HG02870 (cell line): ENCODE data around the gene PPAT.

Experiments used
- ATAC-seq: cut with Tn5 transposase; IDR thresholded peaks from one replicate; pipeline ENCODE4 v1.9.1; 2021; ENCODE audit warnings: mild to moderate bottlenecking, moderate library complexity; ENCODE audit not compliant: unreplicated experiment

The PPAT gene

DNA sequence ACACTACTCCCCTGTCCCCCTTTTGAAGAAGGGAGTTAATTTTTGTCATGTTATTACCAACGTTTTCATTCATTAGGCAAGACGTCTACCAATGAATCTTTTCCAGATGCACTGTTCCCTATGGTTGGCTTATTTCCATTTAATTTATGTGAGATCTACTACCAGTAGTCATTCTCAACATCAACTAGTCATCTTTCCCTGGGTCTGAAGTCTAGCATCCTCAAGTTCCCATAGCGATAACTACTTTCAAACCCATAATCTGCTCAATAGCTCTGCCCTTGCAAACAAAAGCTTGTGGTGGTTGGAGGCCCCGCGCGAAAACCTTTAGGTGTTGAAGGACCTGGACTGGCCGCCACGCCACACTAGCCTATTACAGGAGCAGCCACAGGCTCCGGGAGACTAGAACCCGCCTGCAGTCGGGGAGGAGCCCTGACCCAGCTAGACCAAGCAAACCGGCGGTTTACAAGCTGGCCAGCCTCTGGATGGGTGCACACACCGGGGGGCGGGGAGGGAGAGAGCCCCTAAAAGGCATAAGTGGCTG lies 746 bp downstream of the PPAT start:
- ATAC-seq, result peak; percentile 11

DNA sequence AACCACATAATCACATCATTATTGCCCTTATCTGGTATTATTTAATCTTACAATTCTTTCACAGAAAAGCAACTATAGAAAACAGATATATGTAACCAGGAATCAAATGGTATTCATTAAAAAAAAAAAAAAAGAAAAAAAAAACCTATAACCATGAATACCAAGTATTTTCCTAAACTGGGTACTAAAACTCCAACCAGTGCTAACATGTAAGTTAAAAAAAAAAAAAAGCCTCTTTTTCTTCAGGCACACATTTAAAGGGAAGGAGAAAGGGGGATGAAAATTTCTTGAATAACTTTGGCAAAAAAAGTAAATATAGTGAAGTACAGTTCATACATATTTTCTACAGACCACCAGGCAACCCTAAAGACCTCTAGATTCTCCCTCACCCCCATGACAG lies 2.1 kb downstream of the PPAT start:
- no peak for ATAC-seq

DNA sequence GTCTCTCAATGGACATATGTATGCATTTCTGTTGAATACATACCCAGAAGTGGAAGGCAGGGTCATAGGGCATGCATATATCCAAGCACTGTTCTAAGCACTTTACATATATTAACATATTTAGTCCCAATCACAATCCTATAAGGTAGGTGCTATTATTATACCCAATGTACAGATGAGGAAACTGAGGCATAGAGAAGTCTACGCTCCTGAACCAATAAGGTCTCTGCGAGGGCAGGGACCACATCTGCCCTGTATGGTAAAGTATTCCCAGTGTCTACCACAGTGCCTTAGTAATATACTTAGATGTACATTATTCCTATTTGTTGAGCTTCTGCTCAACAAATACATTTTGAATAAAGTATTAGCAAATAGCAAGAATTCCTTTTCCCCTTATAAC lies 5.2 kb downstream of the PPAT start:
- ATAC-seq, result no peak

DNA sequence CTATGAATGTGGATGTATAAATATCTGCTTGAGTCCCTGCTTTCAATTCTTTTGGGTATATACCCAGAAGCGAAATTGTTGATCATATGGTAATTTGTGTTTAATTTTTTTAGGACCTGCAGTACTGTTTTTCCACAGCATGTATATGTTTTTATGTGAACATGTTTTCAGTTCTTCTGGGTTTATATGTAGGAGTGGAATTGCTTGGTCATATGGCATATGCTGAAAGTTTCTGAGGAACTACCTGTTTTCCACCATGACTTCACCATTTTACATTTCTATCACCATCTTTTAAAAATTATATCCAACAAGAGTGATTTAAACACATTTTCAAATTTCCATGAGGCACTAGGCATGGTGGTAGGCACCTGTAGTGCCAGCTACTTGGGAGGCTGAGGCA lies 8.2 kb downstream of the PPAT start:
- no peak for ATAC-seq

DNA sequence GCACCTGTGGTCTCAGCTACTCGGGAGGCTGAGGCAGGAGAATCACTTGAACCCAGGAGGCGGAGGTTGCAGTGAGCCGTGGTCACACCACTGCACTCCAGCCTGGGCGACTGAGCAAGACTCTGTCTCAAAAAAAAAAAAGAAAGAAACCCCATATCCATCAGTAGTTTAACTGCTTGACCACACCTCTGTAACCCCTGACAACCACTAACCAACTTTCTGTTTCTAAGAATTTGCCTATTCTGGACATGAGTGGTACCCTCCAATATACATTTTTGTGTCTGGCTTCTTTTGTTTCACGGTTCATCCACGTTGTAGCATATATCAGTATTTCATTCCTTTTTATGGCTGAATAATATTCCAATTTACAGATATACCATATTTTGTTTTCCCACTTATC lies 9.1 kb downstream of the PPAT start:
- ATAC-seq, result peak; percentile 83

DNA sequence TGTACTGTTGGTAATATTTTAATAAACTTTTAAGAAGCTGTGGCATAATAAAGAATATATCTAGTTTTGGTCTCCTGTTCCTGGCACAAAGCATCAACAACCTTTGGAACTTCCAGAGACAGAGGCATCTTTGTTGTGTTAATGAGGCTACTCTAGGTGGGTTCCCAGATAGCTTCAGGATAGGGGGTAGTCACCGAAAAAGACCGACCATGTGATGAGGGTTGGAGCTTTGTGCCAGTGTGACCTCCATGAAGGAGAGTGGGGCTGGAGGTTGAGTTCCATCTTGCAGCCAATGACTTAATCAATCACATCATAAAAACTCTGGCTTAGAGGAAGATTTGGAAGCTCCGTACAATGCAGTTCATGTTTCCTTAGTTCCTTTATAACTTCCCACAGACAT lies 9.9 kb downstream of the PPAT start:
- ATAC-seq, result no peak

DNA sequence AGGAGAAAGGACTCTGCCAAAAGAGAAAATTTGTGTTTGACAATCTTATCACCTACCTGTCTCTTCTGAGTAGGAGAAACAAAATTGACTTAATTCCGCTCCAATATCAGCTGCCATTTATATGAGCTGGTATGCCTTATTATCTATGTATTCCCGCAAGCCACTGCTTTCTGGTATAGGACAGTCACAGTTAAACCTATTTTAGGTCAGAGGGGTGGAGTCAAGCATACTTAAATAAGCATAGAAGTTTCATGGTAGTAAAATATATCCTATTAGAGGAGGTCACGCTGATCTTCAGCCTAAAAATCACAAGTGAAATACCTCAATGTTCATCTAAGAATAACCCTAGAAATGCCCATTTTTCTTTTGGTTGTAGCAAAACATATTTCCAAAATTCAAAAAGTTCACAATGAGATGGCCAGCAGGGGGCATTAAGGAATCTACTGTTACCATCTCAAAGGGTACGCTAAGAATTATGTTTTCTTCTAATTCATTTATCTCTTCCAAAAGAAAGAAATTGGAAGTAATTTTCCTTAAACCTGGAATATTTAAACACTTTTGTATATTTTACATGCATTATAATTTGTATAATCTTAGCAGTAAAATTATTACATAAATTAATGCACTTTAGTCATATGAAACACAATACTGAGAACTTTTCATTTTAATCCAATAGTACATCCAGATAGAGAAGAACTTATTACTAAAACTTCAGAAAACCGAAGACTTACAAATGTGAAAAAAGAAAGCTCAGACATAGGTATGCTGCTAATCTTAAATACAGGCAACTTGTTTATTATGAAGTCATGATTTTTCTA lies 10.5 kb downstream of the PPAT start:
- ATAC-seq, result no peak

DNA sequence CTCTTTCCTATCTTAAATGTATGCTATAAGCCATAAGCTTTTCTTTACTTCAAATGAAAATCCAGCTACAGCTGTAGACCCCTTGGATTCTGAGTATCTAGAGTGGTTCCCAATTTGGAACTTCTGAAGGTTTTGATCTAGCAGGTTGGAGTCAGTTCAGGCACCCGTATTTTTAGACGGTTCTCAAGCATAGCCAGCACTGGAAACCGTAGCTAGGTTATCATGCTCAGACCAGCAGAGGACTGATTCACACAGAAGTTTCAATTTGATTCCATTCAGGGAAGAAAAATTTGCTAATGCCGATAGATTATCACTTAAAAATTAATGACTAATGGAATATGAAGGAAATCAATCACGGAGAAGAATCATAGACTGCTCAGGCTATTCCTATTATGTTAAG lies 11.2 kb downstream of the PPAT start:
- no peak for ATAC-seq

DNA sequence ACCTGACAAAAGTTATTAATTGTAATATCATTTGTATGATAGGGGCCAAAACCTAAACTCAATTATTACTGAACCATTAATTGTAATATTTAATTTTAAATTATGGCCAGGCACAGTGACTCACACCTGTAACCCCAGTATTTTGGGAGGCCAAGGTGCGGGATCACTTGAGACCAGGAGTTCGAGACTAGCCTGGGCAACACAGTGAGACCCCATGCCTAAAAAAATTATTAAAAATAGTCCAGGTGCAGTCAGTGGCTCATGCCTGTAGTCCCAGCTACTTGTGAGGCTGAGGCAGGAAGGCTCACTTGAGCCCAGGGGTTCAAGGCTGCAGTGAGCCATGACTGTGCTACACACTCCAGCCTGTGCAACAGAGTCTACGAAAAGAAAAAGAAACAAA lies 18.0 kb downstream of the PPAT start:
- no peak for ATAC-seq

DNA sequence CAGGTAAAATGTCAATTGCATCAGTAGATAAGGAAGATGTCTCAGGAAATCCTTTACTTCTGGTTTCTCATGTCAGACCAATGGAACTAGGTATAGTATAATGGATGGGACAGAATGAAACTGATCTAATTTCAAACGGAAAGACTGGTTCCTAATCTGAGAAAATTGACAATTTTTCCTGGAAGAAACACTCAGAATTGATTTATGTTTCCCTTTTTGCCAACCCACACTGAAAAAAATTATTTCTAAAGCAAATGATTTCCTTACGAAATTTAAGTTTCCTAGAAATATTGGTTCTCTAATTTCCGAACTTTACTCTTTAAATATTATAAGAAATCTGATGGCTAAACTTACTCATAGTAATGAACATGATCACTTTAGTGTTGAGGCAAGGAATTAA lies 19.1 kb downstream of the PPAT start:
- no peak for ATAC-seq

DNA sequence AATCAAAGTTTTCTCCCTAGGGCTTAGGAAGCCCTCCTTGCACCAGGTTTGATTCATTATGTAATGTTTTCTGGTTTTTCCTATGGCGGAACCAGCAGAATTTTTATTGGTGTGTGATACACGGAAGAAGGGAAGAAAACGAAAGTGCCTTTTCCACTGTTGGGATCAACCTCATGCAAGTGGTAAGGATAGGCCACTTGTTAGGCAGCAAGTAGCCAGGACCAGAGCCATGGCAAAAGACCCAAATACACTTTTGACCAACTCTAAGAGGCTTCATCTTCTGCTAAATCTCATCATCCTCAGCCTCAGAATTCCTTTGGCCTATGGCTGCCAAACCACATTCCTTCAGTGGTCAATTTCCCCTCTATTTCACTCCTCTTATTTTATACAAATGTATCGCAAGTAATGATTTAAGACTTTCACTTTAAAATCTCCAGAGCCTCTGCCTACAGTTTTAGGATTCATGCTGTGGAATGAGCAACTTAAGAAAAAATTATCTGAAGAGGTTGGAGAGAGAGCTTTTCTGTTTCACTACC lies 21.2 kb downstream of the PPAT start:
- no peak for ATAC-seq

DNA sequence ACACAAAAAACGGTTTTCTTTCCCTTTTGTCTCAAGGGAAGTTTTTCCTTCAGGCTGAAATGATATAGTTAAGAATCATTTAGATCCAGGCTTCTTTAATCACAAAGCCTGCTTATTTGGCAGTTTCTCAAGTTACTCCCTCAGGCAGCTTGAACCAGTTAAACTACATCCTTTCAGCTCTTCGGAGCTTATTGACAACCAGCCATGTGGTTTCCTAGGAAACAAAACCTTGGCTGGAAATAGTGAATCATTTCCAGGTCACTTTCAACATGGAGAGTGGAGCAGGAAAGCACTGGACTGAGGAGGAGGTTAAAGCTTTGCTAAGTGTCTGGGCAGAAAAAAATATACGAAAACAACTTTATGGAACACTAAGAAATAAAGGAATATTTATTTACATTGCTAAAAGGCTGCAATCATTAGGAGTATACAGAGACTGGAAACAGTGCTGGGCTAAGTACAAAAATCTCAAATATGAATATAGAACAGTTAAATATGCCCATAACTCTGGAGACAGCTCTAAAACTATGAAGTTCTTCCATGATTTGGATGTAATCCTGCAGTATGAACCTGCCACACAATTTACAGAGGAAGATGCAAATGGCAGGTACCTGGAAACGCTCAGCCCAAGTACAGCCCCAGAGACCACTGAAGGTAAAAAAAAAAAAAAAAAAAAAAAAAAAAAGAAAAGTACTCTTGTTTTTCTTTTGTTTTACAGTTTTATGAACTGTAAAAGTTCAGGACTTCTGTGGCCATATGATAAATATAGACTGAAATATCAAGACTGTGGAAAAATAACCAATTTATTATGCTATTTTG lies 25.0 kb downstream of the PPAT start:
- ATAC-seq, result no peak

DNA sequence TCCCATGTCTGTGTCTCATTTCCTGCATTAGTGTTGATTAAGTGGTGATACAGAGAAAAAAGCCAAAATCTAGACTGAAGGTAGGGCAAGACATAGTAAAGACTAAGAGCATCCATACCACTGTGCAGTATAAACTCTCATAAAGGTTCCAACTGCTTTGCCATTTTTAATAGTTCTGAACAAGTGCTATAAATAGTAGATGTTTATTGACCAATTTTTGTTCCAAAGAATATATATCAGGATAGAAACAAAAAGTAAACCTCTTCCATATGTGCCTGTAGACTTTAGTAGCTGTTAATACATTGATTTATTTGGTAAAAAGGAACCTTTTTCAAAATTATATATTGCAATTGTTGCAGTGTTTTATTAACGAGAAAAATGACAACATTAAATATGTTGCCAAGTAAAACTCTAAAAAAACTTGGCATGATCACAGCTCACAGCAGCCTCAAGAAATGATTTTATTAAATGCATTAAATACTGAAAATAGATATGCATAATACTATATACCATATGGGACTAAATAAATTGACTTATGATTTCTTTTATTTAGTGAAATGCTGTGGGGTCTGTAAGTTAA lies 25.8 kb downstream of the PPAT start:
- ATAC-seq, result no peak

DNA sequence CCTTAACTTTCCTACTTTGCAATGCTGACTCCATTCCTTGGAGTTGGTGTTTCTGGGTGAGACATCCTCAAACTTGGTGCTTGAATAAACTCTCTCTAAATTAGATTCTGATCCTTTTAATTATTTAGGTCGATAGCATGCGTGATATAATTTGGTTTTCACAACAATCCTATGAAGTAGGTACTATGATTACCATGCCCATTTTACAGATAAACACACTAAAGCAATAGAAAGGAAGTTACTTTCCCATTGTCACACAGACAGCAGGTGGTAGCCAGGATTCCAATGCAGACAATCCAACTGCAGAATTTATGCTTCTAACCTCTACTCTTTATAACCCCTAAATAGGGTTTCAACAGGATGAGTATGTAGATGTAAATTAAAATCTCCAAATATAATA lies 26.4 kb downstream of the PPAT start:
- ATAC-seq, result no peak

DNA sequence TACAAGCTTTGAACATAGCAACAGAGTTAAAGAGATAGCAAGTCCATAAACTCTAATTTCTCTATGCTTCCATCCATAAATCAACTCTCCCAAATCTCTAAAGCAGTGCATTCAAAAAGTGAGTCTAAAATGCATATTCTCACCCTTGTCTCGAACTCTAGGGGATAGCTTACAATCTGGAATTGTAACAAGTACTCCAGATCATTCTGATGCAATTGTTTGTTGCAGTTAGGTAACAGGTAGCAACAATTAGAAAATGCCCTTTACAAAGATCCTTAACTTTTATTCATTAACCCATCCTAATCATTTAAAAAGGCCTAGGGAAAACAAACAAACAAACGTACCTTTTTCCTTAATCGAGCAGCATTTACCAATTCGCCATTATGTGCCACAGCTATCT lies 29.3 kb downstream of the PPAT start:
- no peak for ATAC-seq

DNA sequence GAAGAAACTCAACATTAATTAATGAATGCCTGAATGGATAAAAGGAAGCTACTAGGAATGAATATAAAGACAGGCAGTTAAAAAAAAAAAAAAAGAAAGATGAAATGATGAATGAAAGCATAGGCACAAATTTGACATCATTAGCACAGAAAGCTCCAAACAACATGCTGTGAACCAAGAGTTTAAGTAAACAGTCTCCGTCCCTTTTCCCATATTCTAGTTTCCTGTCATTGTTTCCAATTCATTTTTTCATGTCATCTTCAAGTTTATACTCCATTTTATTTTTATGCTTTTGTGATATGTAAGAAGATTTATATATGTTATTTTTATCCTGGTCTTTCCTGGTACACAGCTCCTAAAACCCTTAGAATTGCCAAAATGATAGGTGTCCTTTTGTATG lies 30.4 kb downstream of the PPAT start:
- ATAC-seq, result no peak

DNA sequence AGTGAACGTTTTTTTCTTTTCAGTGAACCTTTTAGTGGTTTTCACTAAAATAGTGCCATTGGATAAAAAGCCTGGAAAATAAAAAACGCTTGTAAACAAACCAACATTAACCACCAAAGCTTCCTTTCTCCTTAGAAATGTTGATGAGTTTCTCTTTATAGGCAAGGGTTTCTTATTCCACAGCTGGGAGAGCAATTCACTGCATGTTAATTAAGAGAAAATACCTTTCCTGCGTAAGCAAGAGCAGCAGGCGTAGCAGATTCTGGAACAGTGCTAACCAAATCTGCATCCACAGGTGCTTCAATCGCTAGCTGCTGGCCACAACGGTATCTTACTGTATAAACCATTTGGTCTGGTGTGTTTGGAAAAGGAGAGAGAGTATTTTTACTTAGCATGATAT lies 34.9 kb downstream of the PPAT start:
- ATAC-seq, result no peak

DNA sequence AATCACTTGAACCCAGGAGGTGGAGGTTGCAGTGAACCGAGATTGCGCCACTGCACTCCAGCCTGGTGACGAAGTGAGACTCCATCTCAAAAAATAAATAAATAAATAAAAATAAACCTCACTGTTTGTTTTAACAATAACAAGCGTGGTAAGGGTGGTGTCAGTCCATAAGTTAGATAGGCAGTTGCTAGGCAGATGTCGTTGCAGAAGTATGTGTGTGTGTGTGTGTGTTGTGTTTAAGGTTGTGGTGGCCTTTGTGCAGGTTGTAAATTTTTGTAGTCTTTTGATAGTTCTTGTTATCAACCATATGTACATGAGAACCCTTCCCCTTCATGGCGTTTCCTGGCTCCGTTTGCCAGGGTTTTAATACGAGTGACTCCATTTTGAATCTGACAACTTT lies 44.1 kb downstream of the PPAT start:
- no peak for ATAC-seq

DNA sequence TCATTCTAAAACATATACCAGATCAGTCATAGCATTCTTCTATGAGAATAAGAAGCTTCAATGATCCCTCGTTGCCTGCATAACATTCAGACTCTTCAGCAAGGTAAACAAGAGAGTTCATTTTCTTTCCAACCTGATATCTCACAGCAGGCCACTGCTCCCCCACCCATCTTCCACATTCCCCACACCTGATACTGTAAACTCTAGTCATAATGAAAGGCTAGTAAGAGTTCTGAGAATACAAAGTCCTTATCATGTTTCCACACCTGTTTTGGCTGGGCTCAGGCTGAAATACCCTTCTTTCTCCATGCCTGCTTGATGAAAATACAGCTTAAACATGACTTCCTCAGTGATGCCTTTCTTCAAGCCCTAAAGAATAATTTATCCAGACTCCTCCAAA lies 45.9 kb downstream of the PPAT start:
- peak; percentile 19 for ATAC-seq

DNA sequence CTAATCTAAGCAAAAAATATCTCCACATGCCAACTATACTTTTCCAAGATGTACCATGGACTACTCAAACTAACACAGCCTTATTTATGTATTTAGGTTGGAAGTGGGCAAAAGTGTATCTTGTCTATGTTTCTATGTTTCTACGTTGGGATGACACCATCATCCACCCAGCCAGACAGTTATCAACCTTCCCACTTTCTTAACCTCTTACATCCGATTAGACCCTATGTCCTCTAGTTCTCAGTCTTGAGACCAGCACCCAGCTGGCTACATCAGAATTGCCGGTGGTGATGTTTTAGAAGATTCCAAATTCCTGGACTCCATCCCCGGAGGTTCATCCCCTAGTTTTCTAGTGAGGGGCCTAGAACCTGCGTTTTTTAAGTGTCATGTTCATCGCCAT lies 47.1 kb downstream of the PPAT start:
- ATAC-seq, result no peak
